H9 (cell line): Measurements from ENCODE around the gene RNF145. TPM values are rescaled to one million over a fixed set of nuclear protein-coding genes. Genes with fewer than 3 reads are reported as not detected.

Experiments used
- DNase-seq: peaks from one replicate; pipeline ENCODE4 v3.0.0-alpha.2; 2017
- H2AFZ ChIP-seq: one replicate; pipeline ENCODE4 v1.6.1; 2013; ENCODE audit warnings: mild to moderate bottlenecking, low read length, control low read depth, moderate library complexity
- H2AK5ac ChIP-seq: 2 replicates; pipeline ENCODE4 v1.6.1; 2013; ENCODE audit warnings: low read length, control low read depth, mixed read lengths; ENCODE audit not compliant: insufficient read length
- H2BK120ac ChIP-seq: one replicate; pipeline ENCODE4 v1.6.1; 2013; ENCODE audit warnings: low read depth, mild to moderate bottlenecking, low read length, control low read depth, inconsistent platforms; ENCODE audit not compliant: poor library complexity, severe bottlenecking
- H2BK12ac ChIP-seq: 2 replicates; pipeline ENCODE4 v1.6.1; 2013; ENCODE audit warnings: low read length, control low read depth, mixed read lengths, low read depth; ENCODE audit not compliant: insufficient read length
- H2BK15ac ChIP-seq: 2 replicates; pipeline ENCODE4 v1.6.1; 2013; ENCODE audit warnings: low read depth, low read length, control low read depth
- H2BK20ac ChIP-seq: one replicate; pipeline ENCODE4 v1.6.1; 2013; ENCODE audit warnings: low read depth, mild to moderate bottlenecking, low read length, control low read depth, inconsistent platforms; ENCODE audit not compliant: poor library complexity, severe bottlenecking
- H2BK5ac ChIP-seq: 2 replicates; pipeline ENCODE4 v1.6.1; 2013; ENCODE audit warnings: low read length, control low read depth, mixed read lengths; ENCODE audit not compliant: insufficient read length
- H3K14ac ChIP-seq: 2 replicates; pipeline ENCODE4 v1.6.1; 2013; ENCODE audit warnings: low read length, control low read depth; ENCODE audit not compliant: insufficient read depth
- H3K18ac ChIP-seq: 2 replicates; pipeline ENCODE4 v1.6.1; 2013; ENCODE audit warnings: low read depth, mild to moderate bottlenecking, mixed read lengths, low read length, control low read depth; ENCODE audit not compliant: insufficient read length
- H3K23ac ChIP-seq: 2 replicates; pipeline ENCODE4 v1.6.1; 2013; ENCODE audit warnings: low read length, control low read depth, mixed read lengths, low read depth; ENCODE audit not compliant: insufficient read length
- H3K23me2 ChIP-seq: 2 replicates; pipeline ENCODE4 v1.6.1; 2013; ENCODE audit warnings: low read depth, mild to moderate bottlenecking, mixed read lengths, low read length, control low read depth; ENCODE audit not compliant: insufficient read length, poor library complexity, severe bottlenecking
- H3K27ac ChIP-seq: 2 replicates; pipeline ENCODE4 v1.5.1; 2013; ENCODE audit warnings: low read length, control low read depth, mixed read lengths, low read depth; ENCODE audit not compliant: insufficient read length
- H3K27me3 ChIP-seq: 2 replicates; pipeline ENCODE4 v1.6.1; 2013; ENCODE audit warnings: low read length, control low read depth, inconsistent platforms; ENCODE audit not compliant: insufficient read depth
- H3K4ac ChIP-seq: 2 replicates; pipeline ENCODE4 v1.6.1; 2013; ENCODE audit warnings: low read depth, mild to moderate bottlenecking, control low read depth, inconsistent platforms, low read length, moderate library complexity
- H3K4me1 ChIP-seq: 2 replicates; pipeline ENCODE4 v1.6.1; 2013; ENCODE audit warnings: low read length, control low read depth, inconsistent platforms; ENCODE audit not compliant: insufficient read depth
- H3K4me2 ChIP-seq: 2 replicates; pipeline ENCODE4 v1.6.1; 2013; ENCODE audit warnings: low read length, control low read depth, mixed read lengths; ENCODE audit not compliant: insufficient read length, insufficient read depth
- H3K56ac ChIP-seq: 2 replicates; pipeline ENCODE4 v1.6.1; 2013; ENCODE audit warnings: low read depth, mild to moderate bottlenecking, mixed read lengths, low read length, control low read depth; ENCODE audit not compliant: insufficient read length
- H3K79me1 ChIP-seq: 2 replicates; pipeline ENCODE4 v1.6.1; 2013; ENCODE audit warnings: low read depth, mild to moderate bottlenecking, moderate library complexity, low read length, control low read depth, inconsistent platforms; ENCODE audit not compliant: insufficient read depth, poor library complexity, severe bottlenecking
- H3K79me2 ChIP-seq: 2 replicates; pipeline ENCODE4 v1.6.1; 2013; ENCODE audit warnings: low read length, control low read depth, inconsistent platforms; ENCODE audit not compliant: insufficient read depth
- H3K9ac ChIP-seq: 2 replicates; pipeline ENCODE4 v1.6.1; 2013; ENCODE audit warnings: low read length, control low read depth, mixed read lengths; ENCODE audit not compliant: insufficient read length; ENCODE audit errors: extremely low read depth
- H3K9me3 ChIP-seq: one replicate; pipeline ENCODE4 v1.6.1; 2013; ENCODE audit warnings: low read depth, low read length, inconsistent platforms; ENCODE audit not compliant: control insufficient read depth
- H3T11ph ChIP-seq: one replicate; pipeline ENCODE4 v1.6.1; 2013; ENCODE audit warnings: mild to moderate bottlenecking, low read length, control low read depth, inconsistent platforms
- H4K20me1 ChIP-seq: one replicate; pipeline ENCODE4 v1.6.1; 2013; ENCODE audit not compliant: control insufficient read depth, insufficient read length, insufficient read depth
- H4K5ac ChIP-seq: 2 replicates; pipeline ENCODE4 v1.6.1; 2013; ENCODE audit warnings: low read depth, mild to moderate bottlenecking, mixed read lengths, low read length, control low read depth; ENCODE audit not compliant: insufficient read length
- H4K8ac ChIP-seq: replicated peaks from 2 replicates; pipeline ENCODE4 v1.6.1; 2013; ENCODE audit warnings: low read length, control low read depth, mixed read lengths, low read depth; ENCODE audit not compliant: insufficient read length
- H4K91ac ChIP-seq: 2 replicates; pipeline ENCODE4 v1.6.1; 2013; ENCODE audit warnings: low read depth, mild to moderate bottlenecking, moderate library complexity, mixed read lengths, low read length, control low read depth; ENCODE audit not compliant: insufficient read length
- H3K27ac Mint-ChIP-seq, 3 experiments: 2 replicates in 2 of 3; 3 replicates in 1 of 3; pipeline ENCODE4 v1.8.0; 2020 to 2021; ENCODE audit warnings: mixed read lengths in 3 of 3, mild to moderate bottlenecking in 1 of 3, moderate library complexity in 1 of 3
- H3K27me3 Mint-ChIP-seq: 2 replicates; pipeline ENCODE4 v1.8.0; 2021; ENCODE audit warnings: low read depth, mild to moderate bottlenecking, moderate library complexity, mixed read lengths
- H3K36me3 Mint-ChIP-seq, 3 experiments: 2 replicates in 2 of 3; 3 replicates in 1 of 3; pipeline ENCODE4 v1.8.0; 2020 to 2021; ENCODE audit warnings: low read depth in 3 of 3, mixed read lengths in 3 of 3; ENCODE audit not compliant: insufficient read depth in 1 of 3
- H3K4me1 Mint-ChIP-seq, 2 experiments: 2 replicates each; pipeline ENCODE4 v1.8.0; 2020; ENCODE audit warnings: mixed read lengths in 2 of 2
- H3K4me3 Mint-ChIP-seq, 2 experiments: 2 replicates in 1 of 2; 3 replicates in 1 of 2; pipeline ENCODE4 v1.8.0; 2020 to 2021; ENCODE audit warnings: mild to moderate bottlenecking in 2 of 2, mixed read lengths in 2 of 2, moderate library complexity in 1 of 2
- H3K9me3 Mint-ChIP-seq, 2 experiments: 2 replicates in 1 of 2; 3 replicates in 1 of 2; pipeline ENCODE4 v1.8.0; 2020; ENCODE audit warnings: mild to moderate bottlenecking in 2 of 2, mixed read lengths in 2 of 2, moderate library complexity in 1 of 2
- WGBS: extraction: QIAGEN DNeasy Blood & Tissue Kit; methylation state at CpG from one replicate; pipeline ENCODE4 v1.1.7; 2013; ENCODE audit warnings: missing lambda C conversion rate, low lambda C conversion rate, mixed read lengths; ENCODE audit not compliant: insufficient read length; ENCODE audit errors: extremely low coverage; 5-methylcytosine and 5-hydroxymethylcytosine counted together
- total RNA-seq: library from RNA; stranded (reverse); gene quantifications from 2 replicates; pipeline ENCODE4 v1.2.1, GENCODE V29; 2021
- TF ChIP-seq, protein P1 (sequence below): fragments of 200-600 bp; sonication (generic); conservative IDR thresholded peaks from 3 replicates; pipeline ENCODE4 v1.8.0; 2021; ENCODE audit warnings: antibody characterized with exemption, mild to moderate bottlenecking

The RNF145 gene
- total RNA-seq, 1 experiment from 2014 or later: 59.1 TPM

DNA sequence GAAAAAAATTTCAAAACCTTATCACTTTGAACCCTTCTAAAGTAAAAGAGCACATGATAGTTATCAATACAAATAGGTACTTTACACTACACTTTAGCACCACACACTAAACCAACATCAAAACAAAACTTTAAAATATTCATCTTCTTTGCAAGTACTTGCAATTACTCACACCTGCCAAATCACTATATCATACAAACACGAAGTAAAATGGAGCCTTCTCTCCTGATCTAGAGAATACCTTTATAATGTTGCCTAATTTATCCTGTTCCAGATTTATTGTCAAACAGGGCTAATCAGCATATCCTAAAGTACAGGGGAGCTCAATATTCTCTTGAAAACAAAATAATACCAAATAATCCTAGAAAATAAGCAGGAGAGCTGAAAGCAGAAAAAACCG is 3.0 kb downstream of the RNF145 start:
- no peak overlapping the region for H3K23ac ChIP-seq
- no peak overlapping the region for H3K9ac ChIP-seq
- peaks cover 9% of the 10 kb centered on the region; the same call in 1 of the 2 replicates for H3K79me2 ChIP-seq
- H3K27me3 ChIP-seq: peaks cover 4% of the 10 kb centered on the region; the same call in 1 of the 2 replicates
- no peak overlapping the region for H3K14ac ChIP-seq
- H3K4me1 ChIP-seq: peaks cover 5% of the 10 kb centered on the region; the same call in 1 of the 2 replicates
- peaks cover 4% of the 10 kb centered on the region for H3K79me1 ChIP-seq
- no peak overlapping the region for H4K91ac ChIP-seq
- H3K9me3 ChIP-seq: no peaks in the 10 kb centered on the region
- no peak overlapping the region for H4K8ac ChIP-seq
- Mint-ChIP-seq H3K27me3 (peaks cover 11% of the 10 kb centered on the region), H3K4me3 (peak overlapping the region in 1 of 2 experiments; percentile 97; a peak in 4 of 5 replicates), H3K27ac (no peak overlapping the region), H3K9me3 (0 out of 5 replicates have a peak, but pooled peaks cover 0 to 2% of the 10 kb centered on the region in 2 experiments), H3K4me1 (peaks cover 42 to 48% of the 10 kb centered on the region in 2 experiments), H3K36me3 (peaks cover 2 to 4% (median 2%) of the 10 kb centered on the region in 3 experiments; a peak in 2 of 7 replicates)
- no peak overlapping the region for H2BK5ac ChIP-seq
- H2AK5ac ChIP-seq: no peak overlapping the region
- H3K23me2 ChIP-seq: peaks cover 16% of the 10 kb centered on the region
- no peak overlapping the region for H2BK12ac ChIP-seq
- no peak overlapping the region for H3K27ac ChIP-seq
- H4K5ac ChIP-seq: no peak overlapping the region
- H3T11ph ChIP-seq: no peak overlapping the region
- TF ChIP-seq, protein P1, sequence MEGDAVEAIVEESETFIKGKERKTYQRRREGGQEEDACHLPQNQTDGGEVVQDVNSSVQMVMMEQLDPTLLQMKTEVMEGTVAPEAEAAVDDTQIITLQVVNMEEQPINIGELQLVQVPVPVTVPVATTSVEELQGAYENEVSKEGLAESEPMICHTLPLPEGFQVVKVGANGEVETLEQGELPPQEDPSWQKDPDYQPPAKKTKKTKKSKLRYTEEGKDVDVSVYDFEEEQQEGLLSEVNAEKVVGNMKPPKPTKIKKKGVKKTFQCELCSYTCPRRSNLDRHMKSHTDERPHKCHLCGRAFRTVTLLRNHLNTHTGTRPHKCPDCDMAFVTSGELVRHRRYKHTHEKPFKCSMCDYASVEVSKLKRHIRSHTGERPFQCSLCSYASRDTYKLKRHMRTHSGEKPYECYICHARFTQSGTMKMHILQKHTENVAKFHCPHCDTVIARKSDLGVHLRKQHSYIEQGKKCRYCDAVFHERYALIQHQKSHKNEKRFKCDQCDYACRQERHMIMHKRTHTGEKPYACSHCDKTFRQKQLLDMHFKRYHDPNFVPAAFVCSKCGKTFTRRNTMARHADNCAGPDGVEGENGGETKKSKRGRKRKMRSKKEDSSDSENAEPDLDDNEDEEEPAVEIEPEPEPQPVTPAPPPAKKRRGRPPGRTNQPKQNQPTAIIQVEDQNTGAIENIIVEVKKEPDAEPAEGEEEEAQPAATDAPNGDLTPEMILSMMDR: no peak
- no peak overlapping the region for H2BK20ac ChIP-seq
- no peak overlapping the region for H2AFZ ChIP-seq
- WGBS: no CpG with 5 or more reads among the region's 2 CpGs
- no peak overlapping the region for H3K56ac ChIP-seq
- H3K18ac ChIP-seq: no peak overlapping the region
- DNase-seq: no peak
- H3K4ac ChIP-seq: no peak overlapping the region
- no peak overlapping the region for H2BK120ac ChIP-seq
- no peaks in the 10 kb centered on the region for H4K20me1 ChIP-seq
- no peak overlapping the region for H2BK15ac ChIP-seq
- H3K4me2 ChIP-seq: no peak overlapping the region
